GM06990 (cell line): ENCODE measurements around the gene ZFPL1.

ENCODE experiments used
- DNase-seq: peaks from one replicate; pipeline ENCODE4 v3.0.0-alpha.2; 2011; ENCODE audit not compliant: insufficient read length; ENCODE audit errors: extremely low read depth
- H3K27me3 ChIP-seq: replicated peaks from 2 replicates; pipeline ENCODE4 v1.6.0; 2011; ENCODE audit warnings: low read length; ENCODE audit not compliant: control insufficient read depth, insufficient read depth
- H3K36me3 ChIP-seq: 2 replicates; pipeline ENCODE4 v1.5.1; 2011; ENCODE audit warnings: low read length; ENCODE audit not compliant: control insufficient read depth, insufficient read depth
- H3K4me3 ChIP-seq: replicated peaks from 2 replicates; pipeline ENCODE4 v1.5.1; 2011; ENCODE audit warnings: low read depth, mild to moderate bottlenecking, control low read depth, low read length
- CTCF ChIP-seq: IDR thresholded peaks from 2 replicates; pipeline ENCODE4 v1.5.1; 2011; ENCODE audit warnings: low read length, control low read depth, mild to moderate bottlenecking, inconsistent platforms; ENCODE audit not compliant: insufficient read depth, poor library complexity, severe bottlenecking

Gene ZFPL1

GRCh38 chr11:65047581-65048422 is 36.2 kb upstream of the ZFPL1 start:
- DNase-seq, result no peak
- Histone ChIP-seq H3K4me3 (peak overlapping the region; percentile 17), H3K27me3 (no peaks in the 10 kb centered on the region), H3K36me3 (peaks cover 9% of the 10 kb centered on the region)
- no peak for TF ChIP-seq CTCF

DNA sequence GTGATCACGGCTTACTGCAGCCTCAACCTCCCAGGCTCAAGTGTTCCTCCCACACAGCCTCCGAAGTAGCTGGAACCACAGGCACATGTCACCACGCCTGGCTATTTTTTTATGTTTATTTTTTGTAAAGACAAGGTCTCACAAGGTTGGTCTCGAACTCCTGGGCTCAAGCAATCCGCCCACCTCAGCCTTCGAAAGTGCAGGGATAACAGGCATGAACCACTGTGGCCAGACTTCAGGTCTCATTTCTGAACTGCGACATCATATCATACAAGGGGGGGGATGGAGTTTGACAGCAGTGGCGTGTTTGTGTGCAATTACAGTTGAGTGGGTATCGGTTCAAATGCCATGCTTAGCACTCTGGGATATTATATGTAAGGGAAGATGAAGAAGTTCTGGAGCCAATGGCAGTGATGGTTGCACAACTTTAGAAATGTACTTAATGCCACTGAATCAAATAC is 32.6 kb upstream of the ZFPL1 start:
- no peak for TF ChIP-seq CTCF
- Histone ChIP-seq H3K27me3 (no peaks in the 10 kb centered on the region), H3K4me3 (no peak overlapping the region), H3K36me3 (no peaks in the 10 kb centered on the region)
- no peak for DNase-seq

- no peak overlapping the region for H3K4me3 ChIP-seq
- no peak for TF ChIP-seq CTCF
- H3K36me3 ChIP-seq, result no peaks in the 10 kb centered on the region
- no peaks in the 10 kb centered on the region for H3K27me3 ChIP-seq
- no peak for DNase-seq
Observed at GRCh38 chr11:65053827-65054508, 30.1 kb upstream of the ZFPL1 start.

DNA sequence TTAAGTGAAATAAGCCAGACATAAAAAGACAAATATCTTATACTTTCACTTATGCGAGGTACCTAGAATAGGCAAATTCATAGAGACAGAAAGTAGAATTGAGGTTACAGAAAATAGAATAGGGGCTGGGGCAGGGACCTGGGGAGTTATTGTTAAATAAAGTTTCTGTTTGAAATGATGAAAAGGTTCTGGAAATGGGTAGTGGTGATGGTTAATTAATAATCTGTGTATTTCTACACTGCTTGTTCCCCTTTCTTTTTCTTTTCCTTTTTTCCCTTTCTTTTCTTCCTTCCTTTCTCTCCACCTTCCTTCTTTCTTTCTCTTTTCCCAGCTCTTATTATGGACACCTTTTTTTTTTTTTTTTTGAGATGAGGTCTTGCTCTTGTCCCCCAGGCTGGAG is 28.5 kb upstream of the ZFPL1 start:
- no peaks in the 10 kb centered on the region for H3K27me3 ChIP-seq
- TF ChIP-seq CTCF, result no peak
- no peak for DNase-seq
- H3K36me3 ChIP-seq, result no peaks in the 10 kb centered on the region
- H3K4me3 ChIP-seq, result no peak overlapping the region

DNA sequence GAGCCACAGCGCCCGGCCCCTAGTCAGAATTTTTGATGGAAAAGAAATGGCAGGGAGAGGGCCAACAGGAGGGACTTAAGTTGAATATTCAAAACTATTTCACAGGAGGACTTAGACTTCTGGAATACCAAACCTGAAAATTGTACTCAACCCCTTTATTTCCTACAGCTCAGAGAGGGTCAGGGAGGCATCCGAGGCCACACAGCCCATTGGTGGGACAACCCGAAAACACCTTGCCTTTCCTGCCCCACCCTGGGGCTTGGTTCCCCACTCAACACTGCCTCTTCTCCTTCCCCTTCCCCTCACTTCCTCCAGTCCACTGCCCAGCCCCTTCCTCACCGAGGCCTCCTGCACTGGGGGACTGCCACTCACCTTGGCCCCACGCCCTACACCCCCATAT is 27.0 kb upstream of the ZFPL1 start:
- Histone ChIP-seq H3K27me3 (no peaks in the 10 kb centered on the region), H3K36me3 (no peaks in the 10 kb centered on the region), H3K4me3 (no peak overlapping the region)
- TF ChIP-seq CTCF, result no peak
- no peak for DNase-seq
